ENCODE data around the gene SSR1. TPM values are rescaled to one million over a fixed set of nuclear protein-coding genes. Genes with fewer than 3 reads are reported as not detected.
A peak's percentile ranks its signal among the peaks of the same experiment; 100 is the strongest.

SSR1 gene
- total and polyA plus RNA-seq, 2 of the 13 experiments (the other 11 are each of a cell fraction or from before 2014, with no cell fraction given): 203 to 243 TPM

GRCh38 chr6:7341989-7342742, 29.2 kb upstream of the SSR1 start (continued):
- TF ChIP-seq HNF1A (IDR thresholded peaks at IDR 0.05; ENCODE audit: low read depth): 0 out of 2 replicates have a peak, but pooled peaks have one; percentile 20
- TF ChIP-seq HNF1A (CRISPR knock-in tag; IDR thresholded peaks at IDR 0.05; ENCODE audit: borderline replicate concordance): peak; percentile 49; the same call in 1 of the 2 replicates
- TF ChIP-seq FOXP1 (IDR thresholded peaks at IDR 0.05): no peak
- TF ChIP-seq FOXP1 (CRISPR knock-in tag; IDR thresholded peaks at IDR 0.05): 0 out of 2 replicates have a peak, but pooled peaks have one; percentile 15
- no peak for TF ChIP-seq ZNF160 (CRISPR knock-in tag; IDR thresholded peaks at IDR 0.05)
- no peak for TF ChIP-seq ZNF564 (CRISPR knock-in tag; IDR thresholded peaks at IDR 0.05)
- TF ChIP-seq ZNF687 (CRISPR knock-in tag; IDR thresholded peaks at IDR 0.05): peak; percentile 42; the same call in 1 of the 2 replicates
- TF ChIP-seq PRDM15 (CRISPR knock-in tag; IDR thresholded peaks at IDR 0.05): no peak
- TF ChIP-seq KAT8 (CRISPR knock-in tag; IDR thresholded peaks at IDR 0.05): peak; percentile 69
- no peak for TF ChIP-seq CBX1 (IDR thresholded peaks at IDR 0.05; ENCODE audit: low read depth)
- no peak for TF ChIP-seq ZMAT5 (CRISPR knock-in tag; IDR thresholded peaks at IDR 0.05; ENCODE audit: borderline replicate concordance, low read depth)
- TF ChIP-seq ZNF530 (CRISPR knock-in tag; IDR thresholded peaks at IDR 0.05; ENCODE audit: low read depth): no peak
- TF ChIP-seq JUND (CRISPR knock-in tag; IDR thresholded peaks at IDR 0.05): peak; percentile 99
- TF ChIP-seq TGIF2 (CRISPR knock-in tag; IDR thresholded peaks at IDR 0.05): peak; percentile 35; the same call in 1 of the 2 replicates
- no peak for TF ChIP-seq ZKSCAN8 (CRISPR knock-in tag; IDR thresholded peaks at IDR 0.05; ENCODE audit: borderline replicate concordance)
